ENCODE results near the gene PSMD14. TPM values are rescaled to one million over a fixed set of nuclear protein-coding genes. Genes with fewer than 3 reads are reported as not detected.

PSMD14 gene
- total RNA-seq, 1 donor from 2014 or later, result 73.3 TPM

DNA sequence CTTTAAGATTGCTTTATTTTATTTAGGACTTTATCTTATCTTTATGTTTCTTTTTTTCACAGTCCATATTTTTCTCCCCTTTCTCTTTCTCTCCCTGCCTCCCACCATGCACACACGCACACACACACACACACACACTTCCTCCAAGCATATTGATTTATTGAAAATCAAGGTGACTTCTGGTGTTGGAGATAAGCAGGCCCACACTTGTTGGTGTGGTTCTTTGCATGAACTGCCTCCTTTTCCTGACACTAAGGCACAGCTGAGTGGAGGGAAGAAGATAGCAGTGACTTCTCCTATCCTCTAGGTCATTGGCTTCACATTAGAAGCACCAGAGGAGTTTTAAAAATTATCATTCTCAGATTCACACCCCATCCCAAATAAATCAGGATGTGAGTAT, 125.9 kb downstream of the PSMD14 start:
- no peak for DNase-seq (ENCODE audit: extremely low read depth, low read depth, low spot score)

DNA sequence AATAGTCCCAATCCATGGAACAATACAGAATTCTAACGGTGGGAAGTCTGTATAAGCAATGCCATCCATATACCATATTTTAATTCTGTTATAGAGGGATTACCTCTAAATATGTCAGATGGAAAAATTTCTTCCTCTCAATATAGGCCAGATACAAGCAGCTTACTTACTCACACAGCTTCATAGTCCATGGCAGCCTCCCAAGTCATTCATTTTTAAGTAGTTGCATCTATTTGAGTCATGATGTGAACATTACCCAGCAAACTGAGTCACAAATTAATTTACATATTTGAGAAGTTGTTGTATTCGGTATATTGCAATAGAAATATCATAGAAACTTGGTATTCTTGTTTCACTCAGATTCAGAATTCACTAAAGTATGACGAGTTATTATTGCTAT, 128.2 kb downstream of the PSMD14 start:
- DNase-seq (ENCODE audit: extremely low read depth, low read depth, low spot score), result no peak

DNA sequence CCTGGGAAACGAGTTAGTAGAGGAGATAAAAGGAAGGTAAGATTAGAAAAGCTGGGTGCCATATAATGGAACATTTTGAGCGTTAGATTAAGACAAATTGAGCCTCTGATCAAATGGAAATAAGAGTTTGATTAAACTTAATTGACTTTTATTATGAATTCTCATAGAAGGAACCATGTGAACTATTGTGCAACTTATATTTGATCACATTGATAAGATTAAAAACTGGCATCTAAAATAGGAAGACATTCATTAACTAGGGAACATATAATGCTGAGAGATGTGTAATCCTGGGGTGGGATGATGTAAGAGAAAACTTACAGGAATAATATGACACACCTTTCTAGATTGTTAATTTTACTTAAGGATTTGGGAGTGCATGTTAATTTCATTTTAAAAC, 130.4 kb downstream of the PSMD14 start:
- no peak for DNase-seq (ENCODE audit: extremely low read depth, low read depth, low spot score)

DNA sequence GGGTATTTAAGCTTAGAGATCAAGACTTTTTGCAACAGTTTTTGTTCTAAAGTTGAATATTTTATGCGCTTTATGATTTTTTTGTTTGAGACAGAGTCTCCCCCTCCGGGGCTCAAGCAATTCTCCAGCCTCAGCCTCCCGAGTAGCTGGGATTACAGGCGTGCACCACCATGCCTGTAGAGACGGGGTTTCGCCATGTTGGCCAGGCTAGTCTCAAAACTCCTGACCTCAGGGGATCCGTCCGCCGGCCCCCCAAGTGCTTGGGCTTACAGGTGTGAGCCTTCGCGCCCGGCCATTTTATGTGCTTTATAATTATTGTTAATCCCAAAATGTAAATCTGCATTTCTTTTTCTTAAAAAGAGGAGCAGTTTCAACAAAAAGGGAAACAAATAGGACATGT, 136.9 kb downstream of the PSMD14 start:
- no peak for DNase-seq (ENCODE audit: extremely low read depth, low read depth, low spot score)

DNA sequence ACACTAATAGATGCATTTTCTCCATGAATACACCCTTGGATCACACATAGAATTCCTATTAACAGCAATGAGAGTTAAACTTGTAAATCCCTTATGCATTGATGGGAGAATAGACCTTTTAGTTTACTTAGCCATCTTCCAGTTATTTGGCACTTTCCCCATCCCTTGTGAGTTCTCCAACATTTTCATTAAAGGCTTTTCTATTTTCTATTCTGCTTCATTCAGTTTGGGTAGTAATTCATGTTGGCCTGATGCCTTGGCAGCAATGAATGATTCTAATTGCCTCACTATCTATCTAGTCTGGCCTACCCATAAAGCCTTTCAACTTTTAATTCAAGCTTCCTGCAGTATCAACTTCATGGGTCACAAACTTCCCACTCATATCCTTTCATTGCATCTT, 140.2 kb downstream of the PSMD14 start:
- DNase-seq (ENCODE audit: extremely low read depth, low read depth, low spot score), result no peak

Other genes with a start within 250 kb of the PSMD14 start
- 178 and 252 TPM in 2 replicates for gene TANK, start 148.0 kb upstream of the PSMD14 start, total RNA-seq
- gene TBR1, start 107.9 kb downstream of the PSMD14 start, total RNA-seq, result not detected in 2 replicates

Measured in glomerular endothelial cell (primary cell).